Liver (tissue), 9 donors: ENCODE measurements around the gene C2CD4C. TPM values are rescaled to one million over a fixed set of nuclear protein-coding genes. Genes with fewer than 3 reads are reported as not detected.
A peak's percentile ranks its signal among the peaks of the same experiment; 100 is the strongest.

Source experiments
- DNase-seq: peaks from one replicate; pipeline ENCODE4 v3.0.0-alpha.2; 2017; ENCODE audit warnings: low spot score
- H3K27ac ChIP-seq, 2 donors: one replicate each; pipeline ENCODE4 v1.7.0; 2013; ENCODE audit warnings: inconsistent platforms in 2 of 2, low read length in 2 of 2, control low read depth in 1 of 2, low read depth in 1 of 2, mild to moderate bottlenecking in 1 of 2
- H3K27me3 ChIP-seq, 4 donors: one replicate each; pipeline versions ENCODE4 v1.6.1 to v1.7.0; 2013; ENCODE audit warnings: low read length in 3 of 4, inconsistent platforms in 1 of 4, mild to moderate bottlenecking in 1 of 4, moderate library complexity in 1 of 4; ENCODE audit not compliant: control insufficient read depth in 4 of 4, insufficient read depth in 4 of 4
- H3K36me3 ChIP-seq, 4 donors: one replicate each; pipeline versions ENCODE4 v1.6.1 to v1.7.0; 2013; ENCODE audit warnings: low read length in 3 of 4, mild to moderate bottlenecking in 3 of 4, low read depth in 1 of 4, moderate library complexity in 1 of 4; ENCODE audit not compliant: control insufficient read depth in 4 of 4, insufficient read depth in 3 of 4
- H3K4me1 ChIP-seq, 4 donors: one replicate each; pipeline versions ENCODE4 v1.6.1 to v1.7.0; 2013; ENCODE audit warnings: low read length in 3 of 4, mild to moderate bottlenecking in 3 of 4, moderate library complexity in 1 of 4; ENCODE audit not compliant: control insufficient read depth in 4 of 4, insufficient read depth in 4 of 4
- H3K4me3 ChIP-seq, 3 donors: one replicate each; pipeline versions ENCODE4 v1.6.1 to v1.7.0; 2013; ENCODE audit warnings: low read length in 3 of 3, control low read depth in 1 of 3, low read depth in 1 of 3, mild to moderate bottlenecking in 1 of 3
- H3K9ac ChIP-seq, 2 donors: one replicate each; pipeline ENCODE4 v1.7.0; 2013; ENCODE audit warnings: low read length in 2 of 2, mild to moderate bottlenecking in 2 of 2, moderate library complexity in 2 of 2, control low read depth in 1 of 2, low read depth in 1 of 2
- H3K9me3 ChIP-seq, 4 donors: one replicate each; pipeline versions ENCODE4 v1.6.1 to v1.7.0; 2013; ENCODE audit warnings: low read length in 3 of 4; ENCODE audit not compliant: control insufficient read depth in 4 of 4
- EGR1 ChIP-seq, 2 donors: IDR thresholded peaks; 2 replicates each; pipeline ENCODE4 v1.6.1; 2016 to 2018; ENCODE audit warnings: antibody characterized with exemption in 2 of 2, low read depth in 2 of 2
- HNF4A ChIP-seq, 2 donors: conservative IDR thresholded peaks; 2 replicates each; pipeline ENCODE4 v1.6.1; 2016; ENCODE audit warnings: antibody characterized with exemption in 2 of 2, mild to moderate bottlenecking in 2 of 2
- JUND ChIP-seq, 2 donors: IDR thresholded peaks; 2 replicates each; pipeline ENCODE4 v1.6.1; 2016; ENCODE audit warnings: antibody characterized with exemption in 2 of 2
- NR2F2 ChIP-seq: IDR thresholded peaks from 2 replicates; pipeline ENCODE4 v1.6.1; 2016; ENCODE audit warnings: antibody characterized with exemption
- RXRA ChIP-seq, 2 donors: IDR thresholded peaks; 2 replicates each; pipeline ENCODE4 v1.6.1; 2017 to 2018; ENCODE audit warnings: antibody characterized with exemption in 2 of 2, mild to moderate bottlenecking in 1 of 2
- SP1 ChIP-seq: IDR thresholded peaks from 2 replicates; pipeline ENCODE4 v1.6.1; 2018; ENCODE audit warnings: antibody characterized with exemption, mild to moderate bottlenecking
- YY1 ChIP-seq: IDR thresholded peaks from 2 replicates; pipeline ENCODE4 v1.6.1; 2016; ENCODE audit warnings: antibody characterized with exemption, mild to moderate bottlenecking
- ZBTB33 ChIP-seq: IDR thresholded peaks from 2 replicates; pipeline ENCODE4 v1.6.1; 2016; ENCODE audit warnings: antibody characterized with exemption
- WGBS: extraction: QIAGEN DNeasy Blood & Tissue Kit; methylation state at CpG from one replicate; pipeline ENCODE4 v1.1.7; 2013; 5-methylcytosine and 5-hydroxymethylcytosine counted together
- polyA plus RNA-seq, 2 donors: library from polyadenylated mRNA; stranded (reverse) in 1 of 2; unstranded in 1 of 2; fragments of 200-250 nt in 1 of 2; fragments of >200 nt in 1 of 2; fragmentation: Nextera tagmentation in 1 of 2; extraction: Ambion mirVana in 1 of 2; gene quantifications; one replicate each; pipeline versions ENCODE4 v1.2.1 to v1.2.3, GENCODE V29; 2013 to 2015
- total RNA-seq, 2 donors: library from RNA; depleted of rRNA; stranded (reverse); fragments of >200 nt; gene quantifications; one replicate each; pipeline ENCODE4 v1.2.3, GENCODE V29; 2014
- TF ChIP-seq, protein P1 (sequence below): IDR thresholded peaks from 2 replicates; pipeline ENCODE4 v1.6.1; 2016; ENCODE audit warnings: antibody characterized with exemption, mild to moderate bottlenecking
- donor health status: healthy.
- donor health status: healthy.
- donor health status: healthy.
- donor health status: healthy.
- donor health status: healthy.

The C2CD4C gene
- total and polyA plus RNA-seq, 4 donors, result 0.08 to 0.42 (median 0.19) TPM

- Histone ChIP-seq H3K27ac (no peak overlapping the region), H3K9me3 (no peaks in the 10 kb centered on the region), H3K4me3 (no peak overlapping the region), H3K36me3 (peaks cover 1 to 33% (median 9%) of the 10 kb centered on the region in 4 donors), H3K27me3 (no peaks in the 10 kb centered on the region), H3K4me1 (no peaks in the 10 kb centered on the region), H3K9ac (no peak overlapping the region)
- WGBS, result 87% methylated on average over 51 of the region's 51 CpGs
- TF ChIP-seq YY1, result no peak
- TF ChIP-seq ZBTB33, result no peak
- TF ChIP-seq SP1, result peak; percentile 16
- TF ChIP-seq RXRA (IDR thresholded peaks at IDR 0.05), result no peak
- TF ChIP-seq NR2F2, result peak; percentile 96
- no peak for DNase-seq
Measured at GRCh38 chr19:418761-419671, 10.1 kb upstream of the C2CD4C start.

- WGBS, result 94% methylated on average over 14 of the region's 14 CpGs
- Histone ChIP-seq H3K27ac (no peak overlapping the region), H3K4me3 (no peak overlapping the region), H3K9me3 (no peaks in the 10 kb centered on the region), H3K9ac (no peak overlapping the region), H3K36me3 (peaks cover 0 to 28% (median 7%) of the 10 kb centered on the region in 4 donors), H3K27me3 (no peaks in the 10 kb centered on the region), H3K4me1 (no peaks in the 10 kb centered on the region)
- TF ChIP-seq SP1, result no peak
- TF ChIP-seq JUND (IDR thresholded peaks at IDR 0.05), result no peak
- TF ChIP-seq ZBTB33, result no peak
- TF ChIP-seq, protein P1, sequence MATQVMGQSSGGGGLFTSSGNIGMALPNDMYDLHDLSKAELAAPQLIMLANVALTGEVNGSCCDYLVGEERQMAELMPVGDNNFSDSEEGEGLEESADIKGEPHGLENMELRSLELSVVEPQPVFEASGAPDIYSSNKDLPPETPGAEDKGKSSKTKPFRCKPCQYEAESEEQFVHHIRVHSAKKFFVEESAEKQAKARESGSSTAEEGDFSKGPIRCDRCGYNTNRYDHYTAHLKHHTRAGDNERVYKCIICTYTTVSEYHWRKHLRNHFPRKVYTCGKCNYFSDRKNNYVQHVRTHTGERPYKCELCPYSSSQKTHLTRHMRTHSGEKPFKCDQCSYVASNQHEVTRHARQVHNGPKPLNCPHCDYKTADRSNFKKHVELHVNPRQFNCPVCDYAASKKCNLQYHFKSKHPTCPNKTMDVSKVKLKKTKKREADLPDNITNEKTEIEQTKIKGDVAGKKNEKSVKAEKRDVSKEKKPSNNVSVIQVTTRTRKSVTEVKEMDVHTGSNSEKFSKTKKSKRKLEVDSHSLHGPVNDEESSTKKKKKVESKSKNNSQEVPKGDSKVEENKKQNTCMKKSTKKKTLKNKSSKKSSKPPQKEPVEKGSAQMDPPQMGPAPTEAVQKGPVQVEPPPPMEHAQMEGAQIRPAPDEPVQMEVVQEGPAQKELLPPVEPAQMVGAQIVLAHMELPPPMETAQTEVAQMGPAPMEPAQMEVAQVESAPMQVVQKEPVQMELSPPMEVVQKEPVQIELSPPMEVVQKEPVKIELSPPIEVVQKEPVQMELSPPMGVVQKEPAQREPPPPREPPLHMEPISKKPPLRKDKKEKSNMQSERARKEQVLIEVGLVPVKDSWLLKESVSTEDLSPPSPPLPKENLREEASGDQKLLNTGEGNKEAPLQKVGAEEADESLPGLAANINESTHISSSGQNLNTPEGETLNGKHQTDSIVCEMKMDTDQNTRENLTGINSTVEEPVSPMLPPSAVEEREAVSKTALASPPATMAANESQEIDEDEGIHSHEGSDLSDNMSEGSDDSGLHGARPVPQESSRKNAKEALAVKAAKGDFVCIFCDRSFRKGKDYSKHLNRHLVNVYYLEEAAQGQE, result no peak
- no peak for TF ChIP-seq YY1
- no peak for TF ChIP-seq EGR1 (IDR thresholded peaks at IDR 0.05; ENCODE audit: low read depth in 2 of 2)
- TF ChIP-seq NR2F2, result no peak
- no peak for TF ChIP-seq RXRA (IDR thresholded peaks at IDR 0.05)
- no peak for TF ChIP-seq HNF4A (conservative IDR thresholded peaks at IDR 0.05)
- no peak for DNase-seq
Measured at GRCh38 chr19:416416-416815, 7.5 kb upstream of the C2CD4C start.
